SK-N-SH (cell line): ENCODE results near the gene GALNS. TPM values are rescaled to one million over a fixed set of nuclear protein-coding genes. Genes with fewer than 3 reads are reported as not detected.
"Not testable (repeated sequence)": the region's sequence is repeated elsewhere in the genome, so short reads cannot be mapped to it uniquely, and the experiment has no call there.

Source experiments
- CTCF ChIA-PET: fragments of 300-600, 350-600 bp; formaldehyde crosslinking; extraction: SDS; loops from one replicate; lab custom pipeline; 2021; lab: Yijun Ruan, JAX
- POLR2A ChIA-PET: fragments of 350-600 bp; sonication (Branson Sonifier 250); formaldehyde crosslinking; extraction: SDS; loops from one replicate; lab custom pipeline; 2020; ENCODE audit warnings: antibody characterized with exemption, inconsistent platforms; lab: Yijun Ruan, JAX
- DNase-seq: peaks from one replicate; pipeline ENCODE4 v3.0.0; 2012
- H2AFZ ChIP-seq: fragments of 200-600 bp; sonication (generic); 2 replicates; pipeline ENCODE4 v1.8.1; 2016; ENCODE audit warnings: antibody characterized with exemption, mild to moderate bottlenecking, low read depth
- H3F3A ChIP-seq: fragments of 200-600 bp; sonication (generic); replicated peaks from 2 replicates; pipeline ENCODE3; 2016; ENCODE audit warnings: antibody characterized with exemption, mild to moderate bottlenecking; ENCODE audit not compliant: insufficient read depth
- H3K27ac ChIP-seq, 2 experiments: fragments of 200-500 bp in 1 of 2; fragments of 200-600 bp in 1 of 2; sonication (Bioruptor generic) in 1 of 2; sonication (generic), shearing (Covaris generic) in 1 of 2; 2 replicates each; pipeline versions ENCODE4 v1.5.1 to v1.6.1; 2014 to 2016; ENCODE audit warnings: low read depth in 2 of 2, inconsistent platforms in 1 of 2, low read length in 1 of 2, mild to moderate bottlenecking in 1 of 2, mixed read lengths in 1 of 2
- H3K27me3 ChIP-seq: fragments of 200-600 bp; sonication (generic), shearing (Covaris generic); 2 replicates; pipeline ENCODE4 v1.6.1; 2016; ENCODE audit warnings: mixed run types; ENCODE audit not compliant: insufficient read depth
- H3K36me3 ChIP-seq, 2 experiments: fragments of 200-500 bp in 1 of 2; fragments of 200-600 bp in 1 of 2; sonication (Bioruptor generic) in 1 of 2; sonication (generic) in 1 of 2; replicated peaks in 1 of 2; 2 replicates each; pipeline versions ENCODE3 to v1.5.1; 2014 to 2016; ENCODE audit warnings: low read length in 1 of 2, mild to moderate bottlenecking in 1 of 2; ENCODE audit not compliant: insufficient read depth in 2 of 2, control insufficient read depth in 1 of 2
- H3K4me1 ChIP-seq, 2 experiments: fragments of 200-500 bp in 1 of 2; fragments of 200-600 bp in 1 of 2; sonication (Bioruptor generic) in 1 of 2; sonication (generic), shearing (Covaris generic) in 1 of 2; 2 replicates each; pipeline versions ENCODE4 v1.5.1 to v1.6.1; 2014 to 2016; ENCODE audit warnings: low read depth in 1 of 2, low read length in 1 of 2, mixed run types in 1 of 2; ENCODE audit not compliant: insufficient read depth in 2 of 2, control insufficient read depth in 1 of 2
- H3K4me2 ChIP-seq: fragments of 200-600 bp; sonication (generic), shearing (Covaris generic); 2 replicates; pipeline ENCODE4 v1.6.1; 2017; ENCODE audit warnings: mixed run types
- H3K4me3 ChIP-seq, 2 experiments: fragments of 200-500 bp in 1 of 2; fragments of 200-600 bp in 1 of 2; sonication (Bioruptor generic) in 1 of 2; sonication (generic), shearing (Covaris generic) in 1 of 2; 2 replicates each; pipeline versions ENCODE4 v1.5.1 to v1.8.1; 2014 to 2016; ENCODE audit warnings: low read depth in 2 of 2, inconsistent platforms in 1 of 2, low read length in 1 of 2, mild to moderate bottlenecking in 1 of 2, mixed read lengths in 1 of 2, moderate library complexity in 1 of 2
- H3K79me2 ChIP-seq: fragments of 200-600 bp; sonication (generic); 2 replicates; pipeline ENCODE4 v1.8.1; 2017; ENCODE audit warnings: mild to moderate bottlenecking; ENCODE audit not compliant: insufficient read depth
- H3K9ac ChIP-seq: fragments of 200-600 bp; sonication (generic); 2 replicates; pipeline ENCODE4 v1.6.1; 2017; ENCODE audit warnings: mixed run types
- H3K9me2 ChIP-seq: fragments of 200-600 bp; sonication (generic); 2 replicates; pipeline ENCODE4 v1.6.1; 2017; ENCODE audit warnings: mixed run types
- H3K9me3 ChIP-seq: fragments of 200-600 bp; sonication (generic); 2 replicates; pipeline ENCODE4 v1.6.1; 2017; ENCODE audit warnings: mixed run types, mild to moderate bottlenecking, moderate library complexity
- H4K20me1 ChIP-seq: fragments of 200-600 bp; sonication (generic); 2 replicates; pipeline ENCODE4 v1.6.1; 2017; ENCODE audit warnings: mild to moderate bottlenecking, mixed run types; ENCODE audit not compliant: insufficient read depth
- CHD2 ChIP-seq: fragments of 150-350 bp; IDR thresholded peaks from 2 replicates; pipeline ENCODE4 v1.6.1; 2018; ENCODE audit warnings: low read length; ENCODE audit not compliant: partially characterized antibody
- EP300 ChIP-seq, 2 experiments: IDR thresholded peaks; 2 replicates each; pipeline versions ENCODE4 v1.4.0 to v1.6.1; 2012; ENCODE audit warnings: borderline replicate concordance in 1 of 2, low read depth in 1 of 2, low read length in 1 of 2
- EZH2phosphoT487 ChIP-seq: fragments of 200-600 bp; sonication (generic); IDR thresholded peaks from 2 replicates; pipeline ENCODE4 v1.6.1; 2017; ENCODE audit warnings: low read depth, mixed run types, mild to moderate bottlenecking, antibody characterized with exemption, moderate library complexity, borderline replicate concordance
- FOSL2 ChIP-seq: IDR thresholded peaks from 2 replicates; pipeline ENCODE4 v1.4.0; 2012; ENCODE audit warnings: low read depth, mild to moderate bottlenecking, moderate library complexity, borderline replicate concordance
- FOXM1 ChIP-seq: IDR thresholded peaks from 2 replicates; pipeline ENCODE4 v1.4.0; 2012; ENCODE audit warnings: low read depth, mild to moderate bottlenecking
- GABPA ChIP-seq: IDR thresholded peaks from 2 replicates; pipeline ENCODE4 v1.4.0; 2012; ENCODE audit warnings: low read depth, mild to moderate bottlenecking
- JUND ChIP-seq: IDR thresholded peaks from 2 replicates; pipeline ENCODE4 v1.4.0; 2012
- NRF1 ChIP-seq: IDR thresholded peaks from 2 replicates; pipeline ENCODE4 v1.6.1; 2012; ENCODE audit warnings: low read depth, mild to moderate bottlenecking, low read length
- POLR2AphosphoS5 ChIP-seq: IDR thresholded peaks from 2 replicates; pipeline ENCODE4 v1.6.1; 2012; ENCODE audit warnings: low read depth, low read length
- RAD21 ChIP-seq: IDR thresholded peaks from 2 replicates; pipeline ENCODE4 v1.6.1; 2012; ENCODE audit warnings: mild to moderate bottlenecking, low read length
- RCOR1 ChIP-seq: fragments of 150-350 bp; IDR thresholded peaks from 2 replicates; pipeline ENCODE4 v1.6.1; 2017; ENCODE audit warnings: antibody characterized with exemption, low read length
- RXRA ChIP-seq: IDR thresholded peaks from 2 replicates; pipeline ENCODE4 v1.4.0; 2012; ENCODE audit warnings: low read depth, mild to moderate bottlenecking, borderline replicate concordance
- SMC3 ChIP-seq: IDR thresholded peaks from 2 replicates; pipeline ENCODE4 v1.6.1; 2012; ENCODE audit warnings: low read depth, low read length, improper control_type of control experiment
- TCF12 ChIP-seq: IDR thresholded peaks from 2 replicates; pipeline ENCODE4 v1.4.0; 2012
- TEAD4 ChIP-seq: IDR thresholded peaks from 2 replicates; pipeline ENCODE4 v1.4.0; 2012; ENCODE audit warnings: mild to moderate bottlenecking, borderline replicate concordance; ENCODE audit not compliant: insufficient read depth
- WGBS: methylation state at CpG from one replicate; pipeline ENCODE4 v1.1.6; 2017; ENCODE audit warnings: low lambda C conversion rate; 5-methylcytosine and 5-hydroxymethylcytosine counted together
- polyA plus RNA-seq, 3 experiments: library from polyadenylated mRNA; depleted of rRNA; stranded (reverse); fragments of >200 nt; gene quantifications; 2 replicates each; pipeline ENCODE4 v1.2.3, GENCODE V29; 2012
- TF ChIP-seq, protein P1 (sequence below): IDR thresholded peaks from 2 replicates; pipeline ENCODE4 v1.4.0; 2012; ENCODE audit warnings: low read depth, borderline replicate concordance
- TF ChIP-seq, protein P2 (sequence below): IDR thresholded peaks from 2 replicates; pipeline ENCODE4 v1.4.0; 2012; ENCODE audit warnings: low read depth, borderline replicate concordance
- TF ChIP-seq, protein P3 (sequence below): IDR thresholded peaks from 2 replicates; pipeline ENCODE4 v1.4.0; 2012; ENCODE audit warnings: low read depth
- TF ChIP-seq, protein P4 (sequence below): IDR thresholded peaks from 2 replicates; pipeline ENCODE4; 2012
- TF ChIP-seq, protein P5 (sequence below): fragments of 150-350 bp; IDR thresholded peaks from 2 replicates; pipeline ENCODE4 v1.6.1; 2016; ENCODE audit warnings: mild to moderate bottlenecking, low read depth, low read length

GALNS gene
- polyA plus RNA-seq, 1 of the 3 experiments (the other 2 are of a cell fraction): 16.5 TPM

DNA sequence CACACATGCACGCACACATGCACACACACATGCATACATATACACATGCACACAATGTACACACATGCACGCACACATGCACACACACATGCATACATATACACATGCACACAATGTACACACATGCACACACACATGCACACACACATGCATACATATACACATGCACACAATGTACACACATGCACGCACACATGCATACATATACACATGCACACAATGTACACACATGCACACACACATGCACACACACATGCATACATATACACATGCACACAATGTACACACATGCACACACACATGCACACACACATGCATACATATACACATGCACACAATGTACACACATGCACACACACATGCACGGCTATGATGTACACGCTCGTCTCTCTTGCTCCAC is 37.5 kb upstream of the GALNS start:
- POLR2A ChIA-PET, H3K36me3 ChIP-seq: not testable (repeated sequence)
- 92% methylated on average over 4 of the region's 6 CpGs for WGBS

DNA sequence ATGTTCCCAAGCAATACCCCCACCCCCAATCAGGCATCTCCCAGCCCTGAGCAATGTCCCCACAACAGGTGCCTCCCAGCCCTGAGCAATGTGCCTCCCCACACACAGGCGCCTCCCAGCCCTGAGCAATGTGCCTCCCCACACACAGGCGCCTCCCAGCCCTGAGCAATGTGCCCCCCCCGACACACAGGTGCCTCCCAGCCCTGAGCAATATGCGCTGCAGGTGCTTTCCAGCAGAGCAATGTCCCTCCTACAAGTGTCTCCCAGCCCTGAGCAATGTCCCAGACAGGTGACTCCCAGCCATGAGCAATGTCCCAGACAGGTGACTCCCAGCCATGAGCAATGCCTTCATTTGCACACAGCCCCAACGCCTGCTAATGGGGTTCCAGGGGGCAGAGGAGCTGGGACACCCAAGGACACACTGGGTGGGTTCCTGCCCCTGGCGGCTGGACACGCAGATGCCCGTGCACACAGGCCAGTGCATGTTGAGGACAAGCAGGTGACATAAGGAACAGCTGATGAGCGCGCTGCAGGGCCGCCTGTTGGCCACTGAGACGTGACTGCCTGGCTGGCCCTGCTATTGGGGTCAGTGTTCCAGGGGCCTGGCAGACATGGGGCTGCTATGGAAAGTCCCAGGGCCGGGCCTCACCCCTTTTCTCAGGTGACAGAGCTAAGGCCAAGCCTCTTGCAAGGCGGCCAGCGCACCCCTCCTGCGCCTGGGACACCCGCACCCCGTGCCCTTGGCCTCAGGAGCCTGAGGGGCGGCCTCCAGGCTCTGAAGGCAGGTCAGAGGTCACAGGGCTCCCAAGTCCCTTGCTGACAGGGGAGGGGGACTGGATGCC is 36.6 kb upstream of the GALNS start:
- Histone ChIP-seq H3K27ac (no peak overlapping the region), H2AFZ (no peak overlapping the region), H3K9me3 (no peaks in the 10 kb centered on the region), H3K79me2 (no peaks in the 10 kb centered on the region), H3K9me2 (no peaks in the 10 kb centered on the region)
- POLR2A ChIA-PET: no interaction called here
- TF ChIP-seq SMC3: no peak
- TF ChIP-seq, protein P1, sequence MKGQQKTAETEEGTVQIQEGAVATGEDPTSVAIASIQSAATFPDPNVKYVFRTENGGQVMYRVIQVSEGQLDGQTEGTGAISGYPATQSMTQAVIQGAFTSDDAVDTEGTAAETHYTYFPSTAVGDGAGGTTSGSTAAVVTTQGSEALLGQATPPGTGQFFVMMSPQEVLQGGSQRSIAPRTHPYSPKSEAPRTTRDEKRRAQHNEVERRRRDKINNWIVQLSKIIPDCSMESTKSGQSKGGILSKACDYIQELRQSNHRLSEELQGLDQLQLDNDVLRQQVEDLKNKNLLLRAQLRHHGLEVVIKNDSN: no peak
- TF ChIP-seq, protein P2, sequence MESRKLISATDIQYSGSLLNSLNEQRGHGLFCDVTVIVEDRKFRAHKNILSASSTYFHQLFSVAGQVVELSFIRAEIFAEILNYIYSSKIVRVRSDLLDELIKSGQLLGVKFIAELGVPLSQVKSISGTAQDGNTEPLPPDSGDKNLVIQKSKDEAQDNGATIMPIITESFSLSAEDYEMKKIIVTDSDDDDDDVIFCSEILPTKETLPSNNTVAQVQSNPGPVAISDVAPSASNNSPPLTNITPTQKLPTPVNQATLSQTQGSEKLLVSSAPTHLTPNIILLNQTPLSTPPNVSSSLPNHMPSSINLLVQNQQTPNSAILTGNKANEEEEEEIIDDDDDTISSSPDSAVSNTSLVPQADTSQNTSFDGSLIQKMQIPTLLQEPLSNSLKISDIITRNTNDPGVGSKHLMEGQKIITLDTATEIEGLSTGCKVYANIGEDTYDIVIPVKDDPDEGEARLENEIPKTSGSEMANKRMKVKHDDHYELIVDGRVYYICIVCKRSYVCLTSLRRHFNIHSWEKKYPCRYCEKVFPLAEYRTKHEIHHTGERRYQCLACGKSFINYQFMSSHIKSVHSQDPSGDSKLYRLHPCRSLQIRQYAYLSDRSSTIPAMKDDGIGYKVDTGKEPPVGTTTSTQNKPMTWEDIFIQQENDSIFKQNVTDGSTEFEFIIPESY: no peak
- no peak for TF ChIP-seq RXRA
- no peak for TF ChIP-seq FOSL2
- TF ChIP-seq TEAD4: no peak
- TF ChIP-seq, protein P3, sequence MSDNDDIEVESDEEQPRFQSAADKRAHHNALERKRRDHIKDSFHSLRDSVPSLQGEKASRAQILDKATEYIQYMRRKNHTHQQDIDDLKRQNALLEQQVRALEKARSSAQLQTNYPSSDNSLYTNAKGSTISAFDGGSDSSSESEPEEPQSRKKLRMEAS: no peak
- TF ChIP-seq POLR2AphosphoS5: no peak
- no peak for TF ChIP-seq EP300 (IDR thresholded peaks at IDR 0.05; ENCODE audit: borderline replicate concordance in 1 of 2, low read depth in 1 of 2, low read length in 1 of 2)
- no peak for TF ChIP-seq TCF12
- TF ChIP-seq GABPA: no peak
- no peak for TF ChIP-seq EZH2phosphoT487
- no peak for TF ChIP-seq RAD21
- TF ChIP-seq, protein P4, sequence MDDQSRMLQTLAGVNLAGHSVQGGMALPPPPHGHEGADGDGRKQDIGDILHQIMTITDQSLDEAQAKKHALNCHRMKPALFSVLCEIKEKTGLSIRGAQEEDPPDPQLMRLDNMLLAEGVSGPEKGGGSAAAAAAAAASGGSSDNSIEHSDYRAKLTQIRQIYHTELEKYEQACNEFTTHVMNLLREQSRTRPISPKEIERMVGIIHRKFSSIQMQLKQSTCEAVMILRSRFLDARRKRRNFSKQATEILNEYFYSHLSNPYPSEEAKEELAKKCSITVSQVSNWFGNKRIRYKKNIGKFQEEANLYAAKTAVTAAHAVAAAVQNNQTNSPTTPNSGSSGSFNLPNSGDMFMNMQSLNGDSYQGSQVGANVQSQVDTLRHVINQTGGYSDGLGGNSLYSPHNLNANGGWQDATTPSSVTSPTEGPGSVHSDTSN: no peak
- no peak for TF ChIP-seq RCOR1
- no peak for TF ChIP-seq JUND
- no peak for TF ChIP-seq CHD2
- TF ChIP-seq, protein P5, sequence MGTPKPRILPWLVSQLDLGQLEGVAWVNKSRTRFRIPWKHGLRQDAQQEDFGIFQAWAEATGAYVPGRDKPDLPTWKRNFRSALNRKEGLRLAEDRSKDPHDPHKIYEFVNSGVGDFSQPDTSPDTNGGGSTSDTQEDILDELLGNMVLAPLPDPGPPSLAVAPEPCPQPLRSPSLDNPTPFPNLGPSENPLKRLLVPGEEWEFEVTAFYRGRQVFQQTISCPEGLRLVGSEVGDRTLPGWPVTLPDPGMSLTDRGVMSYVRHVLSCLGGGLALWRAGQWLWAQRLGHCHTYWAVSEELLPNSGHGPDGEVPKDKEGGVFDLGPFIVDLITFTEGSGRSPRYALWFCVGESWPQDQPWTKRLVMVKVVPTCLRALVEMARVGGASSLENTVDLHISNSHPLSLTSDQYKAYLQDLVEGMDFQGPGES: no peak
- no peak for TF ChIP-seq NRF1
- no peak for TF ChIP-seq FOXM1
- TF ChIP-seq, all 33 proteins: peak for 0
- no peak overlapping the region for H3K9ac ChIP-seq
- no peak for DNase-seq
- no peak overlapping the region for H3K4me2 ChIP-seq
- 62% methylated on average over 5 of the region's 19 CpGs for WGBS
- H3K27me3 ChIP-seq: peaks cover 55% of the 10 kb centered on the region
- CTCF ChIA-PET: no interaction called here
- no peaks in the 10 kb centered on the region; a peak in 1 of 4 replicates for H3K4me1 ChIP-seq
- H3K4me3 ChIP-seq: no peak overlapping the region
- H4K20me1 ChIP-seq: no peaks in the 10 kb centered on the region
- H3F3A ChIP-seq: no peaks in the 10 kb centered on the region
- H3K36me3 ChIP-seq: no peaks in the 10 kb centered on the region

More for the DNA sequence above, 37.5 kb upstream of the GALNS start:
- CTCF ChIA-PET, H3K4me1 ChIP-seq, H3K4me2 ChIP-seq, H3F3A ChIP-seq, H4K20me1 ChIP-seq, H3K9me3 ChIP-seq, H3K79me2 ChIP-seq, H2AFZ ChIP-seq, DNase-seq, H3K9me2 ChIP-seq, H3K4me3 ChIP-seq, H3K9ac ChIP-seq, H3K27ac ChIP-seq: not testable (repeated sequence)
- H3K27me3 ChIP-seq: peaks cover 64% of the 10 kb centered on the region
